HepG2 (cell line): ENCODE results near the gene PSMC3IP. TPM values are rescaled to one million over a fixed set of nuclear protein-coding genes. Genes with fewer than 3 reads are reported as not detected.

Source experiments
- LCORL ChIP-seq, 2 experiments: fragments of 450-650 bp in 1 of 2; sonication (generic) in 1 of 2; formaldehyde crosslinking in 1 of 2; IDR thresholded peaks; 2 replicates each; pipeline versions ENCODE4 v1.5.0 to v1.6.1; 2017 to 2020; ENCODE audit warnings: antibody characterized with exemption in 1 of 2, missing genetic modification reagents in 1 of 2
- MXD4 ChIP-seq: IDR thresholded peaks from 2 replicates; pipeline ENCODE4 v1.6.1; 2016; ENCODE audit warnings: mild to moderate bottlenecking, missing biosample characterization, missing genetic modification reagents
- NFKBIZ ChIP-seq: IDR thresholded peaks from 2 replicates; pipeline ENCODE4 v1.6.1; 2018; ENCODE audit warnings: missing genetic modification reagents, missing compliant biosample characterization
- POGZ ChIP-seq: sonication (generic); formaldehyde crosslinking; IDR thresholded peaks from 2 replicates; pipeline ENCODE4 v1.4.0; 2020; ENCODE audit warnings: mild to moderate bottlenecking, missing genetic modification reagents
- RAD21 ChIP-seq: fragments of 450-650 bp; formaldehyde crosslinking; IDR thresholded peaks from 2 replicates; pipeline ENCODE4 v1.5.0; 2020; ENCODE audit warnings: mild to moderate bottlenecking
- SETDB1 ChIP-seq: sonication (generic); formaldehyde crosslinking; IDR thresholded peaks from 2 replicates; pipeline ENCODE4 v1.5.1; 2020; ENCODE audit warnings: missing genetic modification reagents, mild to moderate bottlenecking, borderline replicate concordance
- ZNF558 ChIP-seq: sonication (generic); formaldehyde crosslinking; IDR thresholded peaks from 2 replicates; pipeline ENCODE4 v1.9.0; 2022; ENCODE audit warnings: mild to moderate bottlenecking, missing genetic modification reagents, borderline replicate concordance
- ZNF672 ChIP-seq: sonication (generic); formaldehyde crosslinking; IDR thresholded peaks from 2 replicates; pipeline ENCODE4 v1.8.1; 2022; ENCODE audit warnings: missing genetic modification reagents
- ZNF790 ChIP-seq: sonication (generic); formaldehyde crosslinking; IDR thresholded peaks from 2 replicates; pipeline ENCODE4 v1.8.0; 2022; ENCODE audit warnings: missing genetic modification reagents, mild to moderate bottlenecking, borderline replicate concordance
- ZNF879 ChIP-seq: sonication (generic); formaldehyde crosslinking; IDR thresholded peaks from 2 replicates; pipeline ENCODE4 v1.8.1; 2023; ENCODE audit warnings: missing genetic modification reagents
- polyA plus RNA-seq, 8 experiments: library from polyadenylated mRNA; depleted of rRNA in 3 of 8; stranded (reverse) in 7 of 8; unstranded in 1 of 8; fragments of >200 nt; fragmentation: Illumina TruSeq in 4 of 8; extraction: Trizol in 4 of 8; gene quantifications; 2 replicates each; pipeline versions ENCODE4 v1.2.1 to v1.2.3, GENCODE V29; 2011 to 2016; ENCODE audit warnings: low read depth in 4 of 8, missing spikeins in 1 of 8, mixed read lengths in 1 of 8; ENCODE audit not compliant: insufficient read depth in 1 of 8
- total RNA-seq, 5 experiments: library from RNA; depleted of rRNA; stranded (reverse); fragments of >200 nt; fragmentation: Illumina TruSeq; extraction: Trizol; gene quantifications; 2 replicates each; pipeline ENCODE4 v1.2.3, GENCODE V29; 2016; ENCODE audit warnings: low read depth in 1 of 5
- TF ChIP-seq, protein P1 (sequence below): sonication (generic); formaldehyde crosslinking; IDR thresholded peaks from 2 replicates; pipeline ENCODE4 v1.5.0; 2020; ENCODE audit warnings: mild to moderate bottlenecking, missing genetic modification reagents, borderline replicate concordance
- TF ChIP-seq, protein P2 (sequence below): sonication (generic); formaldehyde crosslinking; IDR thresholded peaks from 2 replicates; pipeline ENCODE4 v1.4.0; 2020; ENCODE audit warnings: mild to moderate bottlenecking, missing genetic modification reagents
- TF ChIP-seq, protein P3 (sequence below): sonication (generic); formaldehyde crosslinking; IDR thresholded peaks from 2 replicates; pipeline ENCODE4 v1.8.0; 2022; ENCODE audit warnings: missing genetic modification reagents, mild to moderate bottlenecking, borderline replicate concordance
- TF ChIP-seq, protein P4 (sequence below): sonication (generic); formaldehyde crosslinking; IDR thresholded peaks from 2 replicates; pipeline ENCODE4 v1.8.1; 2022; ENCODE audit warnings: mild to moderate bottlenecking, missing genetic modification reagents
- TF ChIP-seq, protein P5 (sequence below): sonication (generic); formaldehyde crosslinking; IDR thresholded peaks from 2 replicates; pipeline ENCODE4 v1.5.0; 2020; ENCODE audit warnings: missing genetic modification reagents

The PSMC3IP gene
- total and polyA plus RNA-seq, 2 of the 13 experiments (the other 11 are each of a cell fraction or from before 2014, with no cell fraction given) = 6.5 to 22.4 TPM

DNA sequence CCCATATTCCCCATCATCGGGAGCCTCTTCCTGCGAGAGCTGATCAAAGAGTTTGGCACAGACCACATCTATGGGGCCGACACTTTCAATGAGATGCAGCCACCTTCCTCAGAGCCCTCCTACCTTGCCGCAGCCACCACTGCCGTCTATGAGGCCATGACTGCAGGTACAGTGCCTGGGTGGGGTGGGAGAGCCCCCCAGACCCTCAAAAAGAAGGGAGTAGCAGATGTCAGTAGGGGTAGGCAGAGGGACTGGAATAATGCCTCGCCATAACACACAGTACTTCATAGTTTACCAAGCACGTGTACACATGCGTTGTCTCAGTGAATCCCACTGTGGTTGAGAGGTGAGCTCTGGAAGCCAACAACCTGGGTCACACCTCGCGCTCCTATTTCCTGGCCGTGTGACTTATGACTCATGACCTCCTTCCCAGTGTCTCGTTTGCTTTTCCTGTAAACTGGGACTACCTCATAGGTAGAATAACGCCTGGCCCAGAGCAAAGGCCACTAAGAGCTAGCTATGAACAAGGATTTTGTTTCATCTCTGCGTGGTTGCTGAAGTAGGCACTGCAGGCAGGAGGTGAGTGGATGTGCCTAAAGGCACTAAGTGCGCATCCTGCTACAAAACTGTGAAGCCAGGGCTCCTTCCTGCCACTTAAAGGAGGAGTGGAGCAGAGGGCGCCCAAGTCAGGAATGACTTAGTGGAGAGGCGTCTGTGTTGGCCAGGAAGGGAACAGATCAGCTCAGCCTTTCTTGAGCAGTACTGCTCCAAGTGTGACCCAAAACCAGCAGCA, 36.3 kb downstream of the PSMC3IP start (continued):
- TF ChIP-seq, protein P1, sequence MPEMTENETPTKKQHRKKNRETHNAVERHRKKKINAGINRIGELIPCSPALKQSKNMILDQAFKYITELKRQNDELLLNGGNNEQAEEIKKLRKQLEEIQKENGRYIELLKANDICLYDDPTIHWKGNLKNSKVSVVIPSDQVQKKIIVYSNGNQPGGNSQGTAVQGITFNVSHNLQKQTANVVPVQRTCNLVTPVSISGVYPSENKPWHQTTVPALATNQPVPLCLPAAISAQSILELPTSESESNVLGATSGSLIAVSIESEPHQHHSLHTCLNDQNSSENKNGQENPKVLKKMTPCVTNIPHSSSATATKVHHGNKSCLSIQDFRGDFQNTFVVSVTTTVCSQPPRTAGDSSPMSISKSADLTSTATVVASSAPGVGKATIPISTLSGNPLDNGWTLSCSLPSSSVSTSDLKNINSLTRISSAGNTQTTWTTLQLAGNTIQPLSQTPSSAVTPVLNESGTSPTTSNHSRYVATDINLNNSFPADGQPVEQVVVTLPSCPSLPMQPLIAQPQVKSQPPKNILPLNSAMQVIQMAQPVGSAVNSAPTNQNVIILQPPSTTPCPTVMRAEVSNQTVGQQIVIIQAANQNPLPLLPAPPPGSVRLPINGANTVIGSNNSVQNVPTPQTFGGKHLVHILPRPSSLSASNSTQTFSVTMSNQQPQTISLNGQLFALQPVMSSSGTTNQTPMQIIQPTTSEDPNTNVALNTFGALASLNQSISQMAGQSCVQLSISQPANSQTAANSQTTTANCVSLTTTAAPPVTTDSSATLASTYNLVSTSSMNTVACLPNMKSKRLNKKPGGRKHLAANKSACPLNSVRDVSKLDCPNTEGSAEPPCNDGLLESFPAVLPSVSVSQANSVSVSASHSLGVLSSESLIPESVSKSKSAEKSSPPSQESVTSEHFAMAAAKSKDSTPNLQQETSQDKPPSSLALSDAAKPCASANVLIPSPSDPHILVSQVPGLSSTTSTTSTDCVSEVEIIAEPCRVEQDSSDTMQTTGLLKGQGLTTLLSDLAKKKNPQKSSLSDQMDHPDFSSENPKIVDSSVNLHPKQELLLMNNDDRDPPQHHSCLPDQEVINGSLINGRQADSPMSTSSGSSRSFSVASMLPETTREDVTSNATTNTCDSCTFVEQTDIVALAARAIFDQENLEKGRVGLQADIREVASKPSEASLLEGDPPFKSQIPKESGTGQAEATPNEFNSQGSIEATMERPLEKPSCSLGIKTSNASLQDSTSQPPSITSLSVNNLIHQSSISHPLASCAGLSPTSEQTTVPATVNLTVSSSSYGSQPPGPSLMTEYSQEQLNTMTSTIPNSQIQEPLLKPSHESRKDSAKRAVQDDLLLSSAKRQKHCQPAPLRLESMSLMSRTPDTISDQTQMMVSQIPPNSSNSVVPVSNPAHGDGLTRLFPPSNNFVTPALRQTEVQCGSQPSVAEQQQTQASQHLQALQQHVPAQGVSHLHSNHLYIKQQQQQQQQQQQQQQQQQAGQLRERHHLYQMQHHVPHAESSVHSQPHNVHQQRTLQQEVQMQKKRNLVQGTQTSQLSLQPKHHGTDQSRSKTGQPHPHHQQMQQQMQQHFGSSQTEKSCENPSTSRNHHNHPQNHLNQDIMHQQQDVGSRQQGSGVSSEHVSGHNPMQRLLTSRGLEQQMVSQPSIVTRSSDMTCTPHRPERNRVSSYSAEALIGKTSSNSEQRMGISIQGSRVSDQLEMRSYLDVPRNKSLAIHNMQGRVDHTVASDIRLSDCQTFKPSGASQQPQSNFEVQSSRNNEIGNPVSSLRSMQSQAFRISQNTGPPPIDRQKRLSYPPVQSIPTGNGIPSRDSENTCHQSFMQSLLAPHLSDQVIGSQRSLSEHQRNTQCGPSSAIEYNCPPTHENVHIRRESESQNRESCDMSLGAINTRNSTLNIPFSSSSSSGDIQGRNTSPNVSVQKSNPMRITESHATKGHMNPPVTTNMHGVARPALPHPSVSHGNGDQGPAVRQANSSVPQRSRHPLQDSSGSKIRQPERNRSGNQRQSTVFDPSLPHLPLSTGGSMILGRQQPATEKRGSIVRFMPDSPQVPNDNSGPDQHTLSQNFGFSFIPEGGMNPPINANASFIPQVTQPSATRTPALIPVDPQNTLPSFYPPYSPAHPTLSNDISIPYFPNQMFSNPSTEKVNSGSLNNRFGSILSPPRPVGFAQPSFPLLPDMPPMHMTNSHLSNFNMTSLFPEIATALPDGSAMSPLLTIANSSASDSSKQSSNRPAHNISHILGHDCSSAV (CRISPR knock-in tag) = no peak
- TF ChIP-seq, protein P2, sequence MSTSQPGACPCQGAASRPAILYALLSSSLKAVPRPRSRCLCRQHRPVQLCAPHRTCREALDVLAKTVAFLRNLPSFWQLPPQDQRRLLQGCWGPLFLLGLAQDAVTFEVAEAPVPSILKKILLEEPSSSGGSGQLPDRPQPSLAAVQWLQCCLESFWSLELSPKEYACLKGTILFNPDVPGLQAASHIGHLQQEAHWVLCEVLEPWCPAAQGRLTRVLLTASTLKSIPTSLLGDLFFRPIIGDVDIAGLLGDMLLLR (CRISPR knock-in tag) = peak; percentile 49; the same call in 1 of the 2 replicates
- no peak for TF ChIP-seq SETDB1
- TF ChIP-seq ZNF672 (CRISPR knock-in tag) = no peak
- TF ChIP-seq RAD21 (CRISPR knock-in tag) = peak; percentile 9; the same call in 1 of the 2 replicates
- TF ChIP-seq, protein P3, sequence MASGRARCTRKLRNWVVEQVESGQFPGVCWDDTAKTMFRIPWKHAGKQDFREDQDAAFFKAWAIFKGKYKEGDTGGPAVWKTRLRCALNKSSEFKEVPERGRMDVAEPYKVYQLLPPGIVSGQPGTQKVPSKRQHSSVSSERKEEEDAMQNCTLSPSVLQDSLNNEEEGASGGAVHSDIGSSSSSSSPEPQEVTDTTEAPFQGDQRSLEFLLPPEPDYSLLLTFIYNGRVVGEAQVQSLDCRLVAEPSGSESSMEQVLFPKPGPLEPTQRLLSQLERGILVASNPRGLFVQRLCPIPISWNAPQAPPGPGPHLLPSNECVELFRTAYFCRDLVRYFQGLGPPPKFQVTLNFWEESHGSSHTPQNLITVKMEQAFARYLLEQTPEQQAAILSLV (CRISPR knock-in tag) = peak; percentile 83
- no peak for TF ChIP-seq NFKBIZ (CRISPR knock-in tag)
- TF ChIP-seq ZNF558 = no peak; the same call in 1 of the 2 replicates
- TF ChIP-seq LCORL (IDR thresholded peaks at IDR 0.05) = no peak
- TF ChIP-seq LCORL (CRISPR knock-in tag; IDR thresholded peaks at IDR 0.05) = peak; percentile 82
- peak; percentile 84; the same call in 1 of the 2 replicates for TF ChIP-seq ZNF879
- TF ChIP-seq MXD4 (CRISPR knock-in tag) = no peak; the same call in 1 of the 2 replicates
- TF ChIP-seq ZNF790 (CRISPR knock-in tag) = peak; percentile 67; the same call in 1 of the 2 replicates
- TF ChIP-seq, protein P4, sequence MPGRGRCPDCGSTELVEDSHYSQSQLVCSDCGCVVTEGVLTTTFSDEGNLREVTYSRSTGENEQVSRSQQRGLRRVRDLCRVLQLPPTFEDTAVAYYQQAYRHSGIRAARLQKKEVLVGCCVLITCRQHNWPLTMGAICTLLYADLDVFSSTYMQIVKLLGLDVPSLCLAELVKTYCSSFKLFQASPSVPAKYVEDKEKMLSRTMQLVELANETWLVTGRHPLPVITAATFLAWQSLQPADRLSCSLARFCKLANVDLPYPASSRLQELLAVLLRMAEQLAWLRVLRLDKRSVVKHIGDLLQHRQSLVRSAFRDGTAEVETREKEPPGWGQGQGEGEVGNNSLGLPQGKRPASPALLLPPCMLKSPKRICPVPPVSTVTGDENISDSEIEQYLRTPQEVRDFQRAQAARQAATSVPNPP (CRISPR knock-in tag) = no peak
- TF ChIP-seq, protein P5, sequence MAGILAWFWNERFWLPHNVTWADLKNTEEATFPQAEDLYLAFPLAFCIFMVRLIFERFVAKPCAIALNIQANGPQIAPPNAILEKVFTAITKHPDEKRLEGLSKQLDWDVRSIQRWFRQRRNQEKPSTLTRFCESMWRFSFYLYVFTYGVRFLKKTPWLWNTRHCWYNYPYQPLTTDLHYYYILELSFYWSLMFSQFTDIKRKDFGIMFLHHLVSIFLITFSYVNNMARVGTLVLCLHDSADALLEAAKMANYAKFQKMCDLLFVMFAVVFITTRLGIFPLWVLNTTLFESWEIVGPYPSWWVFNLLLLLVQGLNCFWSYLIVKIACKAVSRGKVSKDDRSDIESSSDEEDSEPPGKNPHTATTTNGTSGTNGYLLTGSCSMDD (CRISPR knock-in tag) = peak; percentile 75; the same call in 1 of the 2 replicates
- 0 out of 2 replicates have a peak, but pooled peaks have one; percentile 32 for TF ChIP-seq POGZ (CRISPR knock-in tag)
